ENCODE measurements around the gene KLHL29.

DNA sequence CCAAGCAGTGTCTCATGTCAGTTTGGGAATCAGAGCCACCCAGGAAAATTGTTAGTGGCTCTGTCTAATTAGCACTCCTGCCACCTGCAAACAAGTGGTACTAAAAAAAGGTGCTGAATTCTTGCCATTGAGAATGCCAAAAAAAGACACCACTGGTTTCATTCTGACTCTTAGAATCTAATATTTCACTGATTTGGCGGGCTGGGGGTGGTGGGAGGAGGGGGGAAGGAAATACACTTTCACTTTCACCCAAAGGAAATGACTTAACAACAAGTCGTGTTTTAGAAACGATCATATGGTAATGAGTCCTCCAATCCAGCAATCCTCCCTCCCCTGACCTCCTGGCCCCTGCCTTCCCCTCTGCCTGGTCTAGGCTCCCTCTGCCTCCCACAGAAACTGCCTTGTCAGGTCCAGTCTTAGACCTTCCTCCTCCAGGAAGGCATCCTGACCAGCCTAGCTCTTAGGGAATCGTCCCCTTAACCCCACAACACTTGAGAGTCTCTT lies 4.4 kb upstream of the KLHL29 start:
- TF ChIP-seq, protein P1, sequence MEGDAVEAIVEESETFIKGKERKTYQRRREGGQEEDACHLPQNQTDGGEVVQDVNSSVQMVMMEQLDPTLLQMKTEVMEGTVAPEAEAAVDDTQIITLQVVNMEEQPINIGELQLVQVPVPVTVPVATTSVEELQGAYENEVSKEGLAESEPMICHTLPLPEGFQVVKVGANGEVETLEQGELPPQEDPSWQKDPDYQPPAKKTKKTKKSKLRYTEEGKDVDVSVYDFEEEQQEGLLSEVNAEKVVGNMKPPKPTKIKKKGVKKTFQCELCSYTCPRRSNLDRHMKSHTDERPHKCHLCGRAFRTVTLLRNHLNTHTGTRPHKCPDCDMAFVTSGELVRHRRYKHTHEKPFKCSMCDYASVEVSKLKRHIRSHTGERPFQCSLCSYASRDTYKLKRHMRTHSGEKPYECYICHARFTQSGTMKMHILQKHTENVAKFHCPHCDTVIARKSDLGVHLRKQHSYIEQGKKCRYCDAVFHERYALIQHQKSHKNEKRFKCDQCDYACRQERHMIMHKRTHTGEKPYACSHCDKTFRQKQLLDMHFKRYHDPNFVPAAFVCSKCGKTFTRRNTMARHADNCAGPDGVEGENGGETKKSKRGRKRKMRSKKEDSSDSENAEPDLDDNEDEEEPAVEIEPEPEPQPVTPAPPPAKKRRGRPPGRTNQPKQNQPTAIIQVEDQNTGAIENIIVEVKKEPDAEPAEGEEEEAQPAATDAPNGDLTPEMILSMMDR (IDR thresholded peaks at IDR 0.05) = no peak
- no peak for TF ChIP-seq POLR2A (IDR thresholded peaks at IDR 0.05)
